Ishikawa (cell line): ENCODE results near the gene SF3A1.

Experiments used
- CEBPB ChIP-seq: IDR thresholded peaks from 2 replicates; pipeline ENCODE4 v1.6.1; 2012
- CREB1 ChIP-seq: IDR thresholded peaks from 2 replicates; pipeline ENCODE4 v1.6.1; 2012; ENCODE audit warnings: low read depth
- EGR1 ChIP-seq: IDR thresholded peaks from 2 replicates; pipeline ENCODE4 v1.6.1; 2012
- EP300 ChIP-seq: IDR thresholded peaks from 2 replicates; pipeline ENCODE4 v1.6.1; 2012; ENCODE audit warnings: borderline replicate concordance
- FOXM1 ChIP-seq: IDR thresholded peaks from 2 replicates; pipeline ENCODE4 v1.6.1; 2012; ENCODE audit warnings: low read depth, borderline replicate concordance
- NFIC ChIP-seq: IDR thresholded peaks from 2 replicates; pipeline ENCODE4 v1.6.1; 2012
- RAD21 ChIP-seq: IDR thresholded peaks from 2 replicates; pipeline ENCODE4 v1.6.1; 2012; ENCODE audit warnings: low read depth
- TAF1 ChIP-seq: IDR thresholded peaks from 2 replicates; pipeline ENCODE4 v1.6.1; 2012; ENCODE audit warnings: low read depth, mild to moderate bottlenecking
- TCF12 ChIP-seq: IDR thresholded peaks from 2 replicates; pipeline ENCODE4 v1.6.1; 2012; ENCODE audit warnings: low read depth
- TEAD4 ChIP-seq: IDR thresholded peaks from 2 replicates; pipeline ENCODE4 v1.6.1; 2012
- YY1 ChIP-seq: IDR thresholded peaks from 2 replicates; pipeline ENCODE4 v1.6.1; 2012; ENCODE audit warnings: low read depth
- ZBTB7A ChIP-seq: IDR thresholded peaks from 2 replicates; pipeline ENCODE4 v1.6.1; 2012; ENCODE audit warnings: low read depth
- TF ChIP-seq, protein P1 (sequence below): IDR thresholded peaks from 2 replicates; pipeline ENCODE4 v1.6.1; 2012; ENCODE audit warnings: low read depth, mild to moderate bottlenecking
- TF ChIP-seq, protein P2 (sequence below): IDR thresholded peaks from 2 replicates; pipeline ENCODE4 v1.6.1; 2012
- TF ChIP-seq, protein P3 (sequence below): IDR thresholded peaks from 2 replicates; pipeline ENCODE4 v1.6.1; 2012

SF3A1 gene

DNA sequence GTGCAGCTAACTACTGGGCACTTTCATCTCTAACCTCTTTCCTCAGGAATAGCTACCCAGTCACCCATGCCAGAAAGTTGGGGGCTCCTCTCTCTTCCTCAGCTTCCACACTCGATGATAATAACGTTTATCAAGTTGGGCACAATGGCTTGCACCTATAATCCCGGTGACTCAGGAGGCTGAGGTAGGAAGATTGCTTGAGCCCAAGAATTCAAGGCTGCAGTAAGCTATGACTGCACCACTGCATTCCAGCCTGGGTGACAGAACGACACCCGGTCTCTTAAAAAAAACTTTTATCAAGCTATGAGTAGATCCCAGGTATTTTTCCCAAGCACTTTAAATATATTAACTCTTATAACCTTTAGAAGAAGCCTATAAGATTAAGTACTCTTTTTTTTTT, 2.0 kb downstream of the SF3A1 start:
- TF ChIP-seq CEBPB (no peak), YY1 (no peak), CREB1 (no peak), RAD21 (no peak), ZBTB7A (no peak), EGR1 (no peak), NFIC (no peak), TAF1 (no peak), TCF12 (no peak), EP300 (no peak), TEAD4 (no peak), FOXM1 (no peak)
- TF ChIP-seq, protein P1, sequence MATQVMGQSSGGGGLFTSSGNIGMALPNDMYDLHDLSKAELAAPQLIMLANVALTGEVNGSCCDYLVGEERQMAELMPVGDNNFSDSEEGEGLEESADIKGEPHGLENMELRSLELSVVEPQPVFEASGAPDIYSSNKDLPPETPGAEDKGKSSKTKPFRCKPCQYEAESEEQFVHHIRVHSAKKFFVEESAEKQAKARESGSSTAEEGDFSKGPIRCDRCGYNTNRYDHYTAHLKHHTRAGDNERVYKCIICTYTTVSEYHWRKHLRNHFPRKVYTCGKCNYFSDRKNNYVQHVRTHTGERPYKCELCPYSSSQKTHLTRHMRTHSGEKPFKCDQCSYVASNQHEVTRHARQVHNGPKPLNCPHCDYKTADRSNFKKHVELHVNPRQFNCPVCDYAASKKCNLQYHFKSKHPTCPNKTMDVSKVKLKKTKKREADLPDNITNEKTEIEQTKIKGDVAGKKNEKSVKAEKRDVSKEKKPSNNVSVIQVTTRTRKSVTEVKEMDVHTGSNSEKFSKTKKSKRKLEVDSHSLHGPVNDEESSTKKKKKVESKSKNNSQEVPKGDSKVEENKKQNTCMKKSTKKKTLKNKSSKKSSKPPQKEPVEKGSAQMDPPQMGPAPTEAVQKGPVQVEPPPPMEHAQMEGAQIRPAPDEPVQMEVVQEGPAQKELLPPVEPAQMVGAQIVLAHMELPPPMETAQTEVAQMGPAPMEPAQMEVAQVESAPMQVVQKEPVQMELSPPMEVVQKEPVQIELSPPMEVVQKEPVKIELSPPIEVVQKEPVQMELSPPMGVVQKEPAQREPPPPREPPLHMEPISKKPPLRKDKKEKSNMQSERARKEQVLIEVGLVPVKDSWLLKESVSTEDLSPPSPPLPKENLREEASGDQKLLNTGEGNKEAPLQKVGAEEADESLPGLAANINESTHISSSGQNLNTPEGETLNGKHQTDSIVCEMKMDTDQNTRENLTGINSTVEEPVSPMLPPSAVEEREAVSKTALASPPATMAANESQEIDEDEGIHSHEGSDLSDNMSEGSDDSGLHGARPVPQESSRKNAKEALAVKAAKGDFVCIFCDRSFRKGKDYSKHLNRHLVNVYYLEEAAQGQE = no peak
- TF ChIP-seq, protein P2, sequence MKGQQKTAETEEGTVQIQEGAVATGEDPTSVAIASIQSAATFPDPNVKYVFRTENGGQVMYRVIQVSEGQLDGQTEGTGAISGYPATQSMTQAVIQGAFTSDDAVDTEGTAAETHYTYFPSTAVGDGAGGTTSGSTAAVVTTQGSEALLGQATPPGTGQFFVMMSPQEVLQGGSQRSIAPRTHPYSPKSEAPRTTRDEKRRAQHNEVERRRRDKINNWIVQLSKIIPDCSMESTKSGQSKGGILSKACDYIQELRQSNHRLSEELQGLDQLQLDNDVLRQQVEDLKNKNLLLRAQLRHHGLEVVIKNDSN = no peak
- TF ChIP-seq, protein P3, sequence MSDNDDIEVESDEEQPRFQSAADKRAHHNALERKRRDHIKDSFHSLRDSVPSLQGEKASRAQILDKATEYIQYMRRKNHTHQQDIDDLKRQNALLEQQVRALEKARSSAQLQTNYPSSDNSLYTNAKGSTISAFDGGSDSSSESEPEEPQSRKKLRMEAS = no peak

DNA sequence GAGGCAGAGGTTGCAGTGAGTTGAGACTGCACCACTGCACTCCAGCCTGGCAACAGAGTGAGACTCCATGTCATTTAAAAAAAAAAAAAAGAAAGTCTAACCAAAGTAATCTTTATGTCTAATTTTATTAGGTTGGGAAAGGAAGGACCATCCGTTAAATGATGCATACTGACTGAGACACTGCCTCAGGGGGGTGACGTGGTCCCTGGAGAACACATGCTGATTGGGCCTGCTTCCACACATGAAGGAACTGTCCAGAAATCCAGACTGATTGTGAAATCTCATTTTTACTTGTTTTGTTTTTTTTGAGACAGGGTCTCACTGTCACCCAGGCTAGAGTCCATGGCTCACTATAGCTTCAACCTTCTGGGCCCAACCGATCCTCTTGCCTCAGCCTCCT, 5.5 kb downstream of the SF3A1 start:
- no peak for TF ChIP-seq TCF12
- TF ChIP-seq CEBPB = no peak
- TF ChIP-seq, protein P1 = no peak
- TF ChIP-seq TAF1 = no peak
- no peak for TF ChIP-seq EP300
- no peak for TF ChIP-seq RAD21
- TF ChIP-seq, protein P3 = no peak
- no peak for TF ChIP-seq TEAD4
- no peak for TF ChIP-seq FOXM1
- TF ChIP-seq CREB1 = no peak
- TF ChIP-seq YY1 = no peak
- TF ChIP-seq NFIC = no peak
- no peak for TF ChIP-seq EGR1
- TF ChIP-seq, protein P2 = no peak
- TF ChIP-seq ZBTB7A = no peak

DNA sequence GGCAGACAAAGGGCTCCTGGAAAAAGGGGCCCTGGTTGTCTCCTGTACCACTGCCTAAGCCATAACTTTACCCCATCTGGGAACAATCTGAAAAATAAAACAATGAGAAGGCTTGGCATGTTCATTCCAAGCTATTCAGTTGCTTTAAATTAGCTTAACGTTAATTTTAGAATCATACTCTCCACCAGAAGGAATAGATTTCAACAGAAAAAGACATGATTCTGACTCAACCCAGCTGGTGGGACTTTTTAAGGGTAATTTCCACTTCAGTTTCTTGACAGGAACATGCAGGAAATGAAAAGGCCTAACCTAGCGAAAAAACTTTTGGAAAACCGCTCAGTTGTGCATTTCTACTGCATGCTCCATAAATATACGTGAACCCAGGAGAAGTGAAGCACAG, 7.9 kb downstream of the SF3A1 start:
- no peak for TF ChIP-seq TAF1
- TF ChIP-seq RAD21 = no peak
- TF ChIP-seq, protein P3 = no peak
- TF ChIP-seq, protein P2 = no peak
- TF ChIP-seq TCF12 = no peak
- TF ChIP-seq YY1 = no peak
- TF ChIP-seq, protein P1 = no peak
- no peak for TF ChIP-seq ZBTB7A
- no peak for TF ChIP-seq CEBPB

DNA sequence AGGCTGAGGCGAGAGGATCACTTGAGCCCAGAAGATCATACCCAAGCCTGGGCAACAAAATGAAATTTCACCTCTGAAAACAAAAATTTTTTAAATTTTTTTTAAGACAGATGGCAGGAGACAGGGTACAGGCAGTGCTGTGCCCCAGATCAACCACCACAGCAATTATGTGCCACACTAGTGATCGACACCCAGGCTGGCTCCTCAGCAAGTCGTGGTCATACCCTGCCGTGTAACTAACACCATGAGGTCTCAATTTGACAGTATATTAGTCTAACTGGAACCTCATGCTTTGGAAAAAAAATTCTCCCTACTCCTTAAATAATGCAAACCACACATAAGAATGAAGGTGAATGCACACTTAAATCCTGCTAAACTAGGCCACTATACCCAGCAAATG, 8.3 kb downstream of the SF3A1 start:
- TF ChIP-seq CEBPB = no peak
